SK-N-SH treated with all-trans-retinoic acid at 6 μM for 48 hours (cell line): ENCODE data around the gene SNX32.
A peak's percentile ranks its signal among the peaks of the same experiment; 100 is the strongest.
"Not testable (repeated sequence)": the region's sequence is repeated elsewhere in the genome, so short reads cannot be mapped to it uniquely, and the experiment has no call there.

Experiments used
- ATAC-seq: fragments of 200-7000 bp; cut with Tn5 transposase; 3 replicates; pipeline ENCODE4 v1.9.1; 2020; ENCODE audit warnings: mild to moderate bottlenecking, moderate library complexity
- ARNTL ChIP-seq: fragments of 450-650 bp; formaldehyde crosslinking; IDR thresholded peaks from 2 replicates; pipeline ENCODE4 v1.5.0; 2020; ENCODE audit warnings: low read depth, mild to moderate bottlenecking, moderate library complexity, borderline replicate concordance
- CSDC2 ChIP-seq: fragments of 250-450 bp; sonication (Bioruptor Pico); IDR thresholded peaks from 2 replicates; pipeline ENCODE4 v1.5.0; 2020; ENCODE audit warnings: mild to moderate bottlenecking, moderate library complexity
- CSRNP3 ChIP-seq: fragments of 250-450 bp; sonication (Bioruptor Pico); IDR thresholded peaks from 2 replicates; pipeline ENCODE4 v1.5.1; 2021; ENCODE audit warnings: mild to moderate bottlenecking, moderate library complexity
- ESRRG ChIP-seq: fragments of 250-450 bp; sonication (Bioruptor Pico); IDR thresholded peaks from 2 replicates; pipeline ENCODE4 v1.6.1; 2021; ENCODE audit warnings: mild to moderate bottlenecking
- GLIS3 ChIP-seq: fragments of 250-450 bp; sonication (Bioruptor Pico); IDR thresholded peaks from 2 replicates; pipeline ENCODE4 v1.5.0; 2020; ENCODE audit warnings: mild to moderate bottlenecking, moderate library complexity
- ISL1 ChIP-seq: fragments of 250-450 bp; sonication (Bioruptor Pico); IDR thresholded peaks from 2 replicates; pipeline ENCODE4 v2.1.2; 2022; ENCODE audit warnings: mild to moderate bottlenecking, moderate library complexity
- OSR1 ChIP-seq: fragments of 250-450 bp; sonication (Bioruptor Pico); IDR thresholded peaks from 2 replicates; pipeline ENCODE4 v1.8.0; 2022; ENCODE audit warnings: moderate library complexity, mild to moderate bottlenecking, inconsistent platforms
- PATZ1 ChIP-seq: fragments of 250-450 bp; sonication (Bioruptor Pico); IDR thresholded peaks from 2 replicates; pipeline ENCODE4 v1.8.0; 2020; ENCODE audit warnings: mild to moderate bottlenecking, moderate library complexity, borderline replicate concordance
- RARB ChIP-seq: fragments of 250-450 bp; sonication (Bioruptor Pico); IDR thresholded peaks from 2 replicates; pipeline ENCODE4 v1.8.0; 2021; ENCODE audit warnings: mild to moderate bottlenecking, moderate library complexity
- SNAI2 ChIP-seq: fragments of 250-450 bp; sonication (Bioruptor Pico); IDR thresholded peaks from 2 replicates; pipeline ENCODE4 v1.5.0; 2020; ENCODE audit warnings: mild to moderate bottlenecking, moderate library complexity
- TCF4 ChIP-seq: fragments of 250-450 bp; sonication (Bioruptor Pico); IDR thresholded peaks from 2 replicates; pipeline ENCODE4 v1.8.0; 2021; ENCODE audit warnings: mild to moderate bottlenecking, moderate library complexity, borderline replicate concordance
- TOX ChIP-seq: fragments of 250-450 bp; sonication (Bioruptor Pico); IDR thresholded peaks from 2 replicates; pipeline ENCODE4 v1.8.0; 2021; ENCODE audit warnings: mild to moderate bottlenecking, moderate library complexity, borderline replicate concordance
- ZC3H10 ChIP-seq: fragments of 250-450 bp; sonication (Bioruptor Pico); IDR thresholded peaks from 2 replicates; pipeline ENCODE4 v1.5.1; 2021; ENCODE audit warnings: mild to moderate bottlenecking, moderate library complexity
- ZFP3 ChIP-seq: fragments of 250-450 bp; sonication (Bioruptor Pico); IDR thresholded peaks from 2 replicates; pipeline ENCODE4 v1.5.0; 2020; ENCODE audit warnings: mild to moderate bottlenecking, moderate library complexity
- ZFP30 ChIP-seq: fragments of 450-650 bp; formaldehyde crosslinking; IDR thresholded peaks from 2 replicates; pipeline ENCODE4 v1.5.0; 2022; ENCODE audit warnings: mild to moderate bottlenecking, moderate library complexity
- ZNF565 ChIP-seq: fragments of 450-650 bp; formaldehyde crosslinking; conservative IDR thresholded peaks from 2 replicates; pipeline ENCODE4 v1.5.0; 2020; ENCODE audit warnings: low read depth, mild to moderate bottlenecking, moderate library complexity
- ZNF70 ChIP-seq: fragments of 450-650 bp; formaldehyde crosslinking; IDR thresholded peaks from 2 replicates; pipeline ENCODE4 v1.5.0; 2020; ENCODE audit warnings: mild to moderate bottlenecking, moderate library complexity
- ZNF8 ChIP-seq: fragments of 450-650 bp; formaldehyde crosslinking; IDR thresholded peaks from 2 replicates; pipeline ENCODE4 v1.5.0; 2020; ENCODE audit warnings: mild to moderate bottlenecking, moderate library complexity
- TF ChIP-seq, protein P1 (sequence below): fragments of 250-450 bp; sonication (Bioruptor Pico); IDR thresholded peaks from 2 replicates; pipeline ENCODE4 v1.5.1; 2020; ENCODE audit warnings: low read depth, mild to moderate bottlenecking, moderate library complexity

SNX32 gene

DNA sequence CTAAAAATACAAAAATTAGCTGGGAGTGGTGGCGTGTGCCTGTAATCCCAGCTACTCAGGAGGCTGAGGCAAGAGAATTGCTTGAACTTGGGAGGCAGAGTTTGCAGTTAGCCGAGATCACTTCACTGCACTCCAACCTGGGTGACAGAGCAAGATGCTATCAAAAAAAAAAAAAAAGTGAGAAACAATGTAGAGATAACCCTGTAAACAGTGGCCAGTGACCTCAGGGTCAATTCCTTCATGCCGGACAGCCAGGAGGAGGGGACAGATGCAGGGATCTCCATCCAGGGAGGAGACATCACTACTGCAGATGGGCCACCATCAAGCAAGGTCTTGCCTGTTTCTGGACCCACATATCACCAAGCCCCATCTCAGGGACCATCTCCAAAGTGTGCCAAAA, 14.0 kb downstream of the SNX32 start (continued):
- TF ChIP-seq, protein P1, sequence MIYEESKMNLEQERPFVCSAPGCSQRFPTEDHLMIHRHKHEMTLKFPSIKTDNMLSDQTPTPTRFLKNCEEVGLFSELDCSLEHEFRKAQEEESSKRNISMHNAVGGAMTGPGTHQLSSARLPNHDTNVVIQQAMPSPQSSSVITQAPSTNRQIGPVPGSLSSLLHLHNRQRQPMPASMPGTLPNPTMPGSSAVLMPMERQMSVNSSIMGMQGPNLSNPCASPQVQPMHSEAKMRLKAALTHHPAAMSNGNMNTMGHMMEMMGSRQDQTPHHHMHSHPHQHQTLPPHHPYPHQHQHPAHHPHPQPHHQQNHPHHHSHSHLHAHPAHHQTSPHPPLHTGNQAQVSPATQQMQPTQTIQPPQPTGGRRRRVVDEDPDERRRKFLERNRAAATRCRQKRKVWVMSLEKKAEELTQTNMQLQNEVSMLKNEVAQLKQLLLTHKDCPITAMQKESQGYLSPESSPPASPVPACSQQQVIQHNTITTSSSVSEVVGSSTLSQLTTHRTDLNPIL (CRISPR knock-in tag) = no peak
- no peak for TF ChIP-seq ZNF8
- no peak for TF ChIP-seq ARNTL (CRISPR knock-in tag)
- no peak for TF ChIP-seq TOX

DNA sequence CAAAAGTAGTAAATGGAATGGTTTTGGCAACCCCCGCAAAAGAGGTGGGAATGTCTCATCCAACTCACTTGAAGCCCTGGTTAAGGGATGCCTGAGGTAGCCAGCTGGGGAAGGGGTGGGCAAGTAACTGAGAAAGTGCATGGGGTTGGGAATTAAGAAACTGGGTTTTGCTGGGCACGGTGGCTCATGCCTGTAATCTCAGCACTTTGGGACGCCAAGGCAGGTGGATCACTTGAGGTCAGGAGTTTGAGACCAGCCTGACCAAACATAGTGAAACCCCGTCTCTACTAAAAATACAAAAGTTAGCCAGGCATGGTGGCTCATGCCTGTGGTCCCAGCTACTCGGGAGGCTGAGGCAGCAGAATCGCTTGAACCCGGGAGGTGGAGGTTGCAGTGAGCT, 14.9 kb downstream of the SNX32 start:
- not testable (repeated sequence) for ATAC-seq

DNA sequence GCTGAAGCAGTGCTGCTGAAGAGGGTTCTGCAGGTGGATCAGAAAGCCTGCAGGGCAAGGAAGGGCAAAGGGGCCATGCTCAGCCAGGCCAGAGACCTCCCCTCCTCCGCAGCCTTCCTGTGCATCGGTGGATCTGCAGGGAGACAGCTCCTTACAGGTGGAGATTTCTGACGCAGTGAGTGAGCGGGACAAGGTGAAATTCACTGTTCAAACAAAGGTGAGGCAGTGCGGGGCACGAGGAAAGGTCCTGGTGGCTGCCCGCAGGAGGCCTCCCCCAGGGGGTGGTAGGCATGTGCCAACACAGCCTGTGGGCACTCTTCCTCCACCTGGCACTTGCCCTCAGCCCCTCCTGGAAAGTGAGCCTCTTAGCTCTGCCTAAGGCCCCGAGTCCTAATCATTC, 15.6 kb downstream of the SNX32 start:
- TF ChIP-seq ARNTL (CRISPR knock-in tag) = no peak
- peak; percentile 7 for ATAC-seq

- no peak for TF ChIP-seq ZFP3 (CRISPR knock-in tag)
- no peak for TF ChIP-seq PATZ1
- TF ChIP-seq, protein P1 (CRISPR knock-in tag) = no peak
- TF ChIP-seq OSR1 (CRISPR knock-in tag) = no peak
- no peak for TF ChIP-seq CSDC2 (CRISPR knock-in tag)
- no peak for TF ChIP-seq RARB
- no peak for TF ChIP-seq CSRNP3 (CRISPR knock-in tag)
- no peak for TF ChIP-seq ISL1
- no peak for TF ChIP-seq SNAI2 (CRISPR knock-in tag)
- TF ChIP-seq ARNTL (CRISPR knock-in tag) = no peak
- TF ChIP-seq TCF4 (CRISPR knock-in tag) = no peak
- no peak for TF ChIP-seq ZNF8
- no peak for TF ChIP-seq ZNF565 (CRISPR knock-in tag)
- no peak for TF ChIP-seq ESRRG (CRISPR knock-in tag)
- no peak for TF ChIP-seq GLIS3 (CRISPR knock-in tag)
- TF ChIP-seq ZNF70 (CRISPR knock-in tag) = no peak
- ATAC-seq = peak; percentile 17
These were observed 16.0 kb downstream of the SNX32 start for GRCh38 chr11:65849771-65850216.

DNA sequence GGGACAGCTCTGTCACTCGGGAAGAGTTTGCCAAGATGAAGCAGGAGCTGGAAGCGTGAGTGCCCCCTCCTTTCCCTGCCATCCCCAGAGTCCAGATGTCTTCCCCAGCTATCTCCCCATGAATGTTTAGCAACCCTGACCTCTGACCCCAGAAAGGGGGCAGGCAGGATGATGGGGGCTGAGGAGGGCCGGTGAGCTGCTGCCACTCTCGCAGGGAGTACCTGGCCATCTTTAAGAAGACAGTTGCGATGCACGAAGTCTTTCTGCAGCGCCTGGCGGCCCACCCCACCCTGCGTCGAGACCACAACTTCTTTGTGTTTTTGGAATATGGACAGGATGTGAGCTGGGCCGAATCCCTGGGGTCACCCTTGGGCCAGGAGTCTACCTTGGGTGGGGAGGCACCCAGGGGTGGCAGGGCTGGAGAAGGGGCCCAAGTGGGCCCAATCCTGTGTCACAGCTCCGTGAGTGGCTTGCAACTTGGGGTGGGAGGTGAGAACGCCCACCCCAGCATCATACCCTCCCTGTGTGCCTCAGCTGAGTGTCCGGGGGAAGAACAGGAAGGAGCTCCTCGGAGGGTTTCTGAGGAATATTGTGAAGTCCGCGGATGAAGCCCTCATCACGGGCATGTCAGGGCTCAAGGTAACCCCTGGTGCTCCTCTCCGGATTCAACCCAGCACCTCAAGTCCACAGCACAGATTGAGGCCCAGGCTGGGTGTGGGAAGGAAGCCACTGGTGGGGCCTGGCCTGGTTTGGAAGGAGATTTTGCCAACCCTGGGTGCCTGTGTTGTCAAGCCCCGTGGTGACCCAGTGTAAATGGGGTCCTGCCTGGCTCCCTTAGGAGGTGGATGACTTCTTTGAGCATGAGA, 16.7 kb downstream of the SNX32 start:
- peak; percentile 24 for ATAC-seq
- TF ChIP-seq ZFP3 (CRISPR knock-in tag) (no peak), ZC3H10 (CRISPR knock-in tag) (0 out of 2 replicates have a peak, but pooled peaks have one; percentile 8)

- ATAC-seq = peak; percentile 37
- TF ChIP-seq ZFP30 (0 out of 2 replicates have a peak, but pooled peaks have one; percentile 6), ZNF8 (no peak), ARNTL (CRISPR knock-in tag) (0 out of 2 replicates have a peak, but pooled peaks have one; percentile 8), GLIS3 (CRISPR knock-in tag) (no peak), ESRRG (CRISPR knock-in tag) (no peak), ZC3H10 (CRISPR knock-in tag) (peak; percentile 35)
These were observed 17.4 kb downstream of the SNX32 start for GRCh38 chr11:65851083-65851579.
